PC-9 (cell line): Measurements from ENCODE around the gene ANKRD37.

Experiments
- CTCF ChIP-seq: fragments of 200-600 bp; sonication (generic); conservative IDR thresholded peaks from 2 replicates; pipeline ENCODE4 v1.6.1; 2017; ENCODE audit warnings: mixed run types, antibody characterized with exemption, mild to moderate bottlenecking, moderate library complexity
- EZH2 ChIP-seq: fragments of 200-600 bp; sonication (generic); IDR thresholded peaks from 2 replicates; pipeline ENCODE4 v1.8.0; 2017; ENCODE audit warnings: antibody characterized with exemption, low read depth

GRCh38 chr4:185370268-185370949 is 26.2 kb upstream of the ANKRD37 start:
- TF ChIP-seq CTCF (no peak), EZH2 (no peak)
